GM21381 (cell line): ENCODE results near the gene GPD2.
"Not testable (repeated sequence)": the region's sequence is repeated elsewhere in the genome, so short reads cannot be mapped to it uniquely, and the experiment has no call there.

Source experiments
- ATAC-seq: cut with Tn5 transposase; IDR thresholded peaks from one replicate; pipeline ENCODE4 v1.9.1; 2021; ENCODE audit warnings: mild to moderate bottlenecking, moderate library complexity; ENCODE audit not compliant: unreplicated experiment

GPD2 gene

GRCh38 chr2:156473445-156473844 is 37.3 kb downstream of the GPD2 start:
- no peak for ATAC-seq

DNA sequence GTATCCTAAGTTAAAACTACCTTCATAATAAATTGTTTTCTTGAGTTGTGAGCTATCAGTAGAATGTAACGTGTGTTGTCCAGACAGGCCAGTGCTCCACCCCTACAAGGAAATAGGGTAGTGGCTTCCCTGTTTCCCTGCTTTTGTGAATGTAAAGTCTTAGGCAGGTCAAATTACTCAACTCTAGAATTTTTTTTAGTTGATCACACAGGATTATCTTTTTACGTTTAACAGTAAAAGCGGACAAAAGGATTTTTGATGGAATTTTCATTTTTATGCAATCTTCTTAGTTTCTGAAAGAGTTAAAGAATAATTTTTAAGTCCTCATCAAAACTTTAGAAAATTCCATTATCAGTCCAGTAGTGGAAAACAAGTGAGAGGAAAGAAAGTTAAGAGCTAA is 38.2 kb downstream of the GPD2 start:
- ATAC-seq, result no peak

DNA sequence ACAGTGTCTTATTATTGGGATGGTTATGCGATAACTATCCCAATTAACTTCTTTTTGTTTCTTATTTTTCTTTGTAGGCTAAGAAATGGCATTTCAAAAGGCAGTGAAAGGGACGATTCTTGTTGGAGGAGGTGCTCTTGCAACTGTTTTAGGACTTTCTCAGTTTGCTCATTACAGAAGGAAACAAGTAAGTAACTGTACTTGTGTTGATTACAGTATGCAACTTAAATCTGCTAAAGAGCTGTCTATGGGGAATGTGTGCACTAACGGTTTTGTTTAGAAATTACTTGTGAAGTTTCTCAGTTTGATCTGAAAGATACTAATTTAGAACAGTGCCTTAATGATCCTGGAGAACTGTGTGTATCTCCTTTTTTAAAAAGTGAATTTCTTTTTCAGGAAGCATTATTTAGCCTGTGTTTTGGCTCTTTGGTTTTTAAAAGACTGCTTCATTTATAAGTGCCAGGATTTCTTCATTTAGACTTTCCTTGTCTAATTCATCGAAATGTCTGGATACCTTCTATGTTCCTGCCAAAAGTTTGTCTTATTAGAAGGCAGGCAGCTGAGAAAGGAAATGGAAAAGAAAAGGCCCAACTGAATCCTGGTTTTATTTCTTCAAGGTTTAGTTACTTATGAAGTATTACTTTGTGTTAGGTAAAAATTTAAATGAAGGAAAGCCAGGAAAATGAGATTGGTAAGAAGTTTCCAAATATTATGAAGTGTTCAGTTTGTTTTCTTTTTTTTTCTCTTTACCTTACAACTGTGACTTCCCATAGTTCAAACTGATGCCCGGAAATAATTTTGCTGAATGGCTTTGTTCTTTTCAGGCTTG is 40.1 kb downstream of the GPD2 start:
- ATAC-seq, result peak; percentile 40

- ATAC-seq, result peak; percentile 58
Observed at GRCh38 chr2:156476850-156477206, 40.6 kb downstream of the GPD2 start.

- peak; percentile 42 for ATAC-seq
Observed at GRCh38 chr2:156480376-156480775, 44.2 kb downstream of the GPD2 start.

DNA sequence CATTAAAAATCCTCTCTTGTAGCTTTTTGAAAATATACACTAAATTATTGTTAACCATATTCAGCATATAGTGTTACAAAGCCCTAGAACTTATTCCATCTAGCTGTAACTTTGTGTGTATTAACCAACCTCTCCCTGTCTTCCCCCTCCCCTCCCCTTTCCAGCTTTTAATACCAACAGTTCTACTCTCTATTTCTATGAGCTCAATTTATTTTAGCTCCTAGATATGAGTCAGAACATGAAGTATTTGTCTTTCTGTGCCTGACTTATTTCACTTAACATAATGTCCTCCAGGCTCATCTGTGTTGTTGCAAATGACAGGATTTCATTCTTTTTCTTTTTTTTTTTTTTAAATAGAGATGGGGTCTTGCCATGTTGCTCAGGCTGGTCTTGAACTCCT is 45.1 kb downstream of the GPD2 start:
- no peak for ATAC-seq

- no peak for ATAC-seq
Observed at GRCh38 chr2:156483741-156484173, 47.6 kb downstream of the GPD2 start.

- ATAC-seq, result no peak
Observed at GRCh38 chr2:156486147-156486546, 50.0 kb downstream of the GPD2 start.

DNA sequence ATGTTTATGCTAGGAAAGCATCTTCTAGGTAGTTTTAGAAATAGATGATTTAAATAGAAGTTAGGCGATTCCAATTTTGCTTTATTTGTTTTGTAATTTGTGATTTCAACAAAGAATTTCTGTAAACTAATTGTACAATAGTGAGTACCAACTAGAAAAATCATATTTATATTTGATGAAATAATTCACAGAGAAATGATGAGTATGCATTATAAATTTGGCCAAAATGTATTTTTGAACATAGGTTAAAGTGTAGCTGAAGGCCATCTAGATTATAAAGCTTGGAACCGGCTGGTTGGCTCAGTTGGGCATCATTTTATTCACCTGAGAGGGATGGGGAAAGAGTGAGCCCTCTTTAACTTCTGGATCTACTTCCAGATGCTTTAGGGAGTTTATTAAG is 50.4 kb downstream of the GPD2 start:
- no peak for ATAC-seq

DNA sequence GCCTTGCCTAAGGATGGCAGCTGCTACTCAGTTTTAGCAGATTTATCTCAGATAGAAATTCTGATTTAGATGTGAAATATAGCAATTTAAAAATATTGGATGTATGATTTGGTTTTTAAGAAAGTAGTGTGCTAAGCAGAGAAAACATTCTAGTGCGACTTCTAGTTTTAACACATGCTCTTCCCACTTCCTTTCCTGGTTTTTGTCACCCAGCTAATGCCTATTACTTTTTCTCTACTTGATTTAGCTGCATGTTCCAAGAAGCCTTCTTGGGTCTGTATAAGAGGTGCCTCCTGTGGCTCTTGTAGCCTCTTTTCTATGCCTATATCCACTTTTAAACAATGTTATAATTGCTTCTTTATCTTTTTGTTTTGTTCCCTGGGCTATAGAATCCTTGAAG is 53.0 kb downstream of the GPD2 start:
- ATAC-seq, result no peak

DNA sequence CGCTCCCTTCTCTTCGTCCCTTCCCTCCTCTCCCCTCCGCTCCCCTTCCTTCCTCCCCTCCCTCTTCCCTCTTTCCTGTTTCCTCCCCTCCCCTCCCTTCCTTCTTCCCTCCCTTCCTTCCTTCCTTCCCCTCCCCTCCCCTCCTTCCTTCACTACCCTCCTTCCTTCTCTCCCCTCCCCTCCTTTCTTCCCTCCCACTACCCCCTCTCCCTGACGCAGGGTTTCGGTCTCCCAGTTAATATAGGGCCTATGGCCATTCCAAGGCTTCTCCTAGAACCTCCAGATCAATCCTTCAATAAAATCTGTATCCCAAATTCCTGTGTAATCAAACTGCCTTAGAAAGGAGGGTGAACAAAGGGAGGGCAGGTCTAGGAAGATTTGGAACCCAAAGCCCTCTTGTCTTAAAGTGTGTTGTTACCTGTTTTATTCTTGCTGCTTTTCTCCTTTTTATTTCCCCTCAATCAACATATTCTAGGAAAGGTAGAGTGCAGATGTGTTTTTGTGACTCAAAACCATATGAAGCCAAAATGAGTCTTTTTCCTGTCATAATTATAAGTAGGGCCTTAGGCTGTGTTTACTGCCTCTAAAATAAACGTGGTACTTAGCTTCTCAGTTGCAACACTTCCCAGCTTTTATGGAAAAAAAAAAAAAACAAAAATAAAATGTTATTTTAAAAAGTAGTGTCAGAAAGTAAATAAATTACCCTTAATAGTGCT is 53.7 kb downstream of the GPD2 start:
- ATAC-seq, result no peak

- no peak for ATAC-seq
Observed at GRCh38 chr2:156490466-156490840, 54.3 kb downstream of the GPD2 start.

- ATAC-seq, result no peak
Observed at GRCh38 chr2:156491176-156491575, 55.0 kb downstream of the GPD2 start.

- no peak for ATAC-seq
Observed at GRCh38 chr2:156492979-156493378, 56.8 kb downstream of the GPD2 start.

GRCh38 chr2:156495998-156496397 is 59.8 kb downstream of the GPD2 start:
- ATAC-seq, result not testable (repeated sequence)

DNA sequence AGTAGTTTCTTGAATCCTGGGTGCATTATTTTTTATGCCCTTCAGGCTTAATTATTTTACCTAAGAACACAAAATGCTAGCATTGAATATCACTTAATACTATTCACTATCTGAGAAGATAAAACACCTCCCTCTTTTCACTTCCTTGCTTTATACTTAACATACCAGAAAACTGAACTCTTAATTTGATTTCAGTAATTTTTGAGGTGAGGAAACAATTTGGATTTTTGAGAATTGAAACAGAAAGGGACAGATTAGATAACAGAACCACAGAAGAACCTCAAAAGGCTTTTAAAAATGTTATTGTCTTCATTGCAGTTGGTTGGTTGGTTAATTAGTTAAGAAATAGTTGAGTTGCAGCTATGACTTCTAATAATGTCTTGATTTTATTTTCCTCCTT is 69.5 kb downstream of the GPD2 start:
- peak; percentile 73 for ATAC-seq

DNA sequence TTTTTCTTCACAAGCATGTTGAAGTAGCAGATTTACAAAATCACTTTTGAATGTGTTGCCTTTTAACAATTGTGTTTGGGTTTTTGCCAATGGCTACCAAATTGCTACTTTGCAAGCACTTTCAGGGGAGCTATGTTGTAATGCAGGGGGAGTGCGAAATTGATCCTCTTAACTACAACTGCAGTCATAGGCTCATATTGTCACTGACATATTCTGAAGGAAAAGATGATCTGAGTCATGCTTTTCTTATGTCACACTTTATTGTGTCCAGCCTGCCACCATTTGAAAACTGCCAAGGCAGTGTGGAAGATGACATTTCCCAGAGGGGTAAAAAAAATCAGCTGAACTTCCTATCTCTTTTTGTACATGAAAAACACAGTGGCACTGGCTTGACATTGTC is 74.9 kb downstream of the GPD2 start:
- ATAC-seq, result no peak

GRCh38 chr2:156511803-156512202 is 75.6 kb downstream of the GPD2 start:
- peak; percentile 73 for ATAC-seq

DNA sequence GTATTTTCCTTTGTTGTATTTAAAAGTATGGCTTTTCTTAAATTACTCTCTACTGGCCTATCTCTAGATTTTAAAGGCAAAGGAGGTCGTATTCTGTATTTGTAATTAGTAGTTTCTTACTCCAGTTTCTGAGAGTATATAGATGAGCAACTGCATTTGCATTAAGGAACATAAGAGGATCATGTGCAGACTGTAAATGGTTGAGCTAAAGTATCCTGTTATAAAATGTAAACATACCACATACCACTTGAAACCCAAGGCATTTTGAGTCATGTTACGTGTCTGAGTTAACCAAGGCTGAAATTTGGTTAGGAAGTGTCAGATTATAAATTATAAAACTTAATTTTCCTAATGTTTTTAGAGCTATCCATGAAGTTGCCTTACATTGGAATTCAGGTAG is 76.3 kb downstream of the GPD2 start:
- ATAC-seq, result peak; percentile 65

DNA sequence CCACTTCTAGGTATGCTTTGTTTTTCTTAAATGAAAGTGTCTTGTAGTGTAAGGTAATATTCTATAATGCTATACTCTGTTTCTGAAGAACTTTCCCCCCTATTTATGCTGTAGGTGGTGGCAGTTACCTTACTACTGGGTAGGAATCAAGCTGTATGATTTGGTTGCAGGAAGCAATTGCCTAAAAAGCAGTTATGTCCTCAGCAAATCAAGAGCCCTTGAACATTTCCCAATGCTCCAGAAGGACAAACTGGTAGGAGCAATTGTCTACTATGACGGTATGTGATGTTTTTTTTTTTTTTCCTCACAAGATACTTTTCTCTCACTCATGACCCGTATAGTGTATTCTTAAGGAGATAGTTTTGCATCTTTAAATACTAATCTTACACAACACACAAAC is 77.0 kb downstream of the GPD2 start:
- no peak for ATAC-seq

GRCh38 chr2:156517419-156517818 is 81.2 kb downstream of the GPD2 start:
- ATAC-seq, result no peak

GRCh38 chr2:156518138-156518537 is 82.0 kb downstream of the GPD2 start:
- no peak for ATAC-seq
